PC-9 (cell line): Measurements from ENCODE around the gene ITGA8.

Experiments
- CTCF ChIP-seq: fragments of 200-600 bp; sonication (generic); conservative IDR thresholded peaks from 2 replicates; pipeline ENCODE4 v1.6.1; 2017; ENCODE audit warnings: mixed run types, antibody characterized with exemption, mild to moderate bottlenecking, moderate library complexity
- EZH2 ChIP-seq: fragments of 200-600 bp; sonication (generic); IDR thresholded peaks from 2 replicates; pipeline ENCODE4 v1.8.0; 2017; ENCODE audit warnings: antibody characterized with exemption, low read depth

DNA sequence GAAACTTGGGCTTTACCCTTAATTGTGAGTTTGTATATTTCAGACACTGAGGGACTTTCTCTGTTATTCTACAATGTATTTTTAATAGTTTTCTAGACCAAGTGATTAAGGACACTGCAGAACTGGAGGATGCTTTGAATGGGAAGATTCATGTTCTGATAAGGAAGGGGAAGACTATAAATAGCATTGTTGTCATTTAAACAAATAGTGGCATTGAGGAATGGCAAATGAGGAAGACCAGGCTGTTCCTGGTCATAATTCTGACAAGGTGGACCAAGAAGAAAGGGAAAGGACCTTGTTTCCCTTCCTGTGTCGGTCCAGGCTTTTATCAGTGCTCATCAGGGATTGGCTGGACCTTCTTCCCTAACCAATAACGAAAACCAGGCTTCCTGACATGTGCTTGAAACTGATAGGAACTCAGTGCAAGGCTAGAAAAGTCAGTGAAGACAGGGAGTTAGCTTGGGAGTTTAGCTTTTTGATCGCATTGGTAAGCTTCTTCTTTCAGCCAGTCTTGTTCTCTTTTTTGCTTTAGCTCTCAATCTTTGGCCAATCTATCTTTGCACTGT lies 116.2 kb downstream of the ITGA8 start:
- TF ChIP-seq CTCF: no peak
- no peak for TF ChIP-seq EZH2
